Measurements from ENCODE around the gene ZMYND8.
"Not testable (repeated sequence)": the region's sequence is repeated elsewhere in the genome, so short reads cannot be mapped to it uniquely, and the experiment has no call there.

Gene ZMYND8

GRCh38 chr20:47225458-47225857 is 131.0 kb downstream of the ZMYND8 start:
- DNase-seq (ENCODE audit: low read depth), result no peak

GRCh38 chr20:47224857-47225256 is 131.6 kb downstream of the ZMYND8 start:
- DNase-seq (ENCODE audit: low read depth), result no peak

GRCh38 chr20:47224300-47224791 is 132.2 kb downstream of the ZMYND8 start:
- no peak for DNase-seq (ENCODE audit: low read depth)

GRCh38 chr20:47223896-47224295 is 132.6 kb downstream of the ZMYND8 start:
- DNase-seq (ENCODE audit: low read depth), result no peak

- DNase-seq (ENCODE audit: low read depth), result no peak
Observed at GRCh38 chr20:47222468-47223119, 133.9 kb downstream of the ZMYND8 start.

GRCh38 chr20:47221036-47221625 is 135.4 kb downstream of the ZMYND8 start:
- DNase-seq (ENCODE audit: low read depth), result no peak

GRCh38 chr20:47220161-47220582 is 136.3 kb downstream of the ZMYND8 start:
- no peak for DNase-seq (ENCODE audit: low read depth)

- no peak for DNase-seq (ENCODE audit: low read depth)
Observed at GRCh38 chr20:47217482-47218446, 138.7 kb downstream of the ZMYND8 start.

- no peak for DNase-seq (ENCODE audit: low read depth)
Observed at GRCh38 chr20:47216819-47217410, 139.6 kb downstream of the ZMYND8 start.

GRCh38 chr20:47215653-47216397 is 140.7 kb downstream of the ZMYND8 start:
- DNase-seq (ENCODE audit: low read depth), result no peak

- no peak for DNase-seq (ENCODE audit: low read depth)
Observed at GRCh38 chr20:47213966-47214365, 142.5 kb downstream of the ZMYND8 start.

GRCh38 chr20:47212606-47213207 is 143.8 kb downstream of the ZMYND8 start:
- DNase-seq (ENCODE audit: low read depth), result no peak

- DNase-seq (ENCODE audit: low read depth), result no peak
Observed at GRCh38 chr20:47211036-47211435, 145.5 kb downstream of the ZMYND8 start.

GRCh38 chr20:47210470-47210869 is 146.0 kb downstream of the ZMYND8 start:
- no peak for DNase-seq (ENCODE audit: low read depth)

GRCh38 chr20:47209982-47210381 is 146.5 kb downstream of the ZMYND8 start:
- no peak for DNase-seq (ENCODE audit: low read depth)

- DNase-seq (ENCODE audit: low read depth), result no peak
Observed at GRCh38 chr20:47208534-47209174, 147.8 kb downstream of the ZMYND8 start.

GRCh38 chr20:47206962-47207641 is 149.4 kb downstream of the ZMYND8 start:
- no peak for DNase-seq (ENCODE audit: low read depth)

GRCh38 chr20:47206552-47206951 is 149.9 kb downstream of the ZMYND8 start:
- not testable (repeated sequence) for DNase-seq (ENCODE audit: low read depth)

- peak; percentile 26 for DNase-seq (ENCODE audit: low read depth)
Observed at GRCh38 chr20:47205577-47206123, 150.8 kb downstream of the ZMYND8 start.

GRCh38 chr20:47204850-47205122 is 151.7 kb downstream of the ZMYND8 start:
- DNase-seq (ENCODE audit: low read depth), result not testable (repeated sequence)

All from activated T-helper 1 cell treated with Interleukin-2 at 50 U/mL for 16 hours (primary cell).